GM20000 (cell line): ENCODE data around the gene WDFY2.

ENCODE experiments used
- DNase-seq: peaks from one replicate; pipeline ENCODE4 v3.0.0; 2012; ENCODE audit warnings: low spot score
- TF ChIP-seq, protein P1 (sequence below): IDR thresholded peaks from 2 replicates; pipeline ENCODE4 v1.5.1; 2012; ENCODE audit warnings: mild to moderate bottlenecking, control low read depth; ENCODE audit errors: extremely low read depth, missing control alignments

Gene WDFY2

DNA sequence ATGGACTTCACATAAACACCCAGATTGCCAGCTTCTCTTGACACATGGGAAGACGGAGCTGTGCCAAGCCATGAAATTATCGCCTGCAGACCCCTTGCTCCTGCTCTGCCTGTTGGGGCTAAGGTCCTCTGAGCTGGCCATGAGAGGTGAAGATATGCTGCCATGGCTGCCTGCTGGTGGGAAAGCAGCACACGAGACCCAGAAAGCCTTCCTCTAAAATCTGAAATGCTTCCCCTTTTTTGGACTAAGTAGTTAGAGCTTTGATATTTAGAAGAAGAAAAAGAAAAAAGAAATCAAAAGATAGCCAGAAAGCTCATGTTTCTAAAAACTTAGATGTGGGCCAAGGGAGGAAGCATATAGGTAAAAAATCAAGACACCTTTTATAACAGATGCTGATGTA lies 11.2 kb downstream of the WDFY2 start:
- DNase-seq: no peak

DNA sequence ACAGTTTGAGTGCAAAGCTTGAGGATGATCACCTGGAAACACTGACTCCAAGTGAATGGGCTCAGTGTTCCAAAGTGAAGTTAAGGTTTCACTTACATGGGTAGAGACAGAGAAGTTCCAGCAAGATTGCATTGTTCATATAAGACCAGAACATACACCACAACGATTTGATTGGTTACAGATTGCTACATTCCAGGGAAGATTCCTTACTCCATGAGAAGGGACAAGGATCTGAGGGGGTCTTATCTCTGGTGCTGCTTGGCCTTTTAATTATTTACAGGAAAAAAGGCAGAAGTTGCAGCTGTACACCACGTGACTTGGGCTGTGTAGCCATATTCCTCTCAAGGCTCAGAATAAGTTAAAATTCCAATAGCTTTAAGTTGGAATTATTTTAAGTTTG lies 12.3 kb downstream of the WDFY2 start:
- no peak for DNase-seq
- TF ChIP-seq, protein P1, sequence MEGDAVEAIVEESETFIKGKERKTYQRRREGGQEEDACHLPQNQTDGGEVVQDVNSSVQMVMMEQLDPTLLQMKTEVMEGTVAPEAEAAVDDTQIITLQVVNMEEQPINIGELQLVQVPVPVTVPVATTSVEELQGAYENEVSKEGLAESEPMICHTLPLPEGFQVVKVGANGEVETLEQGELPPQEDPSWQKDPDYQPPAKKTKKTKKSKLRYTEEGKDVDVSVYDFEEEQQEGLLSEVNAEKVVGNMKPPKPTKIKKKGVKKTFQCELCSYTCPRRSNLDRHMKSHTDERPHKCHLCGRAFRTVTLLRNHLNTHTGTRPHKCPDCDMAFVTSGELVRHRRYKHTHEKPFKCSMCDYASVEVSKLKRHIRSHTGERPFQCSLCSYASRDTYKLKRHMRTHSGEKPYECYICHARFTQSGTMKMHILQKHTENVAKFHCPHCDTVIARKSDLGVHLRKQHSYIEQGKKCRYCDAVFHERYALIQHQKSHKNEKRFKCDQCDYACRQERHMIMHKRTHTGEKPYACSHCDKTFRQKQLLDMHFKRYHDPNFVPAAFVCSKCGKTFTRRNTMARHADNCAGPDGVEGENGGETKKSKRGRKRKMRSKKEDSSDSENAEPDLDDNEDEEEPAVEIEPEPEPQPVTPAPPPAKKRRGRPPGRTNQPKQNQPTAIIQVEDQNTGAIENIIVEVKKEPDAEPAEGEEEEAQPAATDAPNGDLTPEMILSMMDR: no peak

More for the DNA sequence above, 11.2 kb downstream of the WDFY2 start:
- TF ChIP-seq, protein P1: no peak

DNA sequence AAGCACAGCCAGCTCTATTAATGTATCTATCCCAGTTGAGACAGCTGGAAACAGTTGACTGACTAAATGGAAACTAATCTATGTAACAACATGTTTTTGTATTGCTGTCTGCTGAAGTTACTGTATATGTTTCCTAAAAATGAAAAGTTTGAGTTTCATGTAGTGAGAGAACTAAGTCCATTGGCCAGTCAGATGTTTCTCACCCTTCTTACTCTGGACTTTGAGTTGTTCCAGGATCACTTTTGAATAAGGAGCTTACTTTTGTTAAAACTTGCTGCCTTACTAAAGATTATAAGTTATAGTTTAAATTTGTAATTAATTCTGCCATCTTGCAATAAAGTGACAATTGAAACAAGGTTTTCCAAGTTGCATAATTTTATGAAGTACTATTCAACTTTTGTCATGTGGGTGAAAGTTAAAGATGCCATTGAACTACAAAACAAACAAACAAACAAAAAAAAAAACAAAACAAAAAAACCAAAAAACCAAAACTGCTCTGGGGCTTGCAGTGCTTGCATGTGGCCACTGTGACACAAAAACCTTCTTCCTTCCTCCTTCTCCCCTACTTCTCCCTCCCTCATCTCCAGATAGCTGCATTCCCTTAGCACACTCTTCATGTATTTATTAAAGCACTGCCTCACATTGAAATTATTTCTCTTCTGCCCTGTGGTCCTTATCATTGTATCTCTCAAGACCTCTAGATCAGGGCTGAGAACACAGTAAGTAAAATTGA lies 15.3 kb downstream of the WDFY2 start:
- DNase-seq: no peak

DNA sequence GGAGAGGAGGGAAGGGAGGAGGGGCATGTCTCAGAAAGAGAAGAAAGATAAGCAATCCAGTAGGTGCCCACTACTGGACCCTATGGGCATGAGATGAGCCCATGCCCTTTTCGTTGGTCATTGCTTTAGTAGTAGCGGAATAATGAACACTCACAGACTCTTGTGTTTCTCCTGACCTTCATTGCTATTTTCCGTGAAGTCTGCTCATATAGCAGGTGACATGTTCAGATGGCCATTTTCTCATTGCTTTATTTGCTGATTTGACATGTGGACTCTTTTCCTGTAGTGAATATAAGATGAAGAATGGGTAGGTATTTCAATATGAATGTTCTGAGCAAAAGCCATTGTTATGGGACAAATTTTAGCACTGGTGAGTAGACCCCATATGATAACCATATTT lies 16.4 kb downstream of the WDFY2 start:
- TF ChIP-seq, protein P1: no peak

More for the DNA sequence above, 15.3 kb downstream of the WDFY2 start:
- TF ChIP-seq, protein P1: no peak

DNA sequence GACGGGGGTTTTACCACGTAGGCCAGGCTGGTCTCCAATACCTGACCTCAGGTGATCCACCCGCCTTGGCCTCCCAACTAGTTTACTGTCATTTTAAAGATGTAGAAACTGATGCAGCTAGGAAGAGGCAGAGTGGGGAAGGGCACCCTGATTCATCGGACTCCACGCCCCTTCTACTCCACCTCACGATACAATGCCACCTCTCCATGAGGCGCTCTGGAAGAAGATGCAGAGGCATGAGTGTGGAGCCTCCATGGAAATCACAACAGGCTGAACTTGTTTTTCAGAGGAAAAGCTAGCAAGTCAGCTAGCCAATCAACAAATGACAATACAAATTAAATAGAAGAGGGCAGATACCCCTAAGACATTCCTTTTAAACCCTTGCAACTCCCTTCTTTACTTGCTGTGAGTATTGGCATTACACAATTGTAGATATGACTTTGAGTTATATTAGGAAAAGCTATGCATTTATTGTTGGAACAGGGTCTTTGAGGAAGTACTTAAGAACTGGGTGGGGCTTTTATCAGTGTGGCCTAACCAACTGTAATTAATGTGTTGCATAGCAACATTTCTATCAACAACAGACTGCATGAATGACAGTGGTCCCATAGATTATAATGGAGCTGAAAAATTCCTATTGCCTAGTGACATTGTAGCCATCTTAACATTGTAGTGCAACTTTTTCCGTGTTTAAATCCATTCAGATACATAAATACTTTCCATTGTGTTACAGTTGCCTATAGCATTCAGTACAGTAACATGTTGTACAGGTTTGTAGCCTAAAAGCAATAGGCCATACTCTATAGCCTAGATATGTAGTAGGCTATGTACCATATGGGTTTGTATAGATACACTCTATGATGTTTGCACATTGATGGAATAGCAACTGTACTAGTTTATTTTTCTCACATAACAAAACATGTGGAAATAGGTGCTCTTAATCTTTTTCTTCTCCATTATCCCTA lies 17.6 kb downstream of the WDFY2 start:
- TF ChIP-seq, protein P1: no peak
- no peak for DNase-seq

More for the DNA sequence above, 16.4 kb downstream of the WDFY2 start:
- DNase-seq: no peak

DNA sequence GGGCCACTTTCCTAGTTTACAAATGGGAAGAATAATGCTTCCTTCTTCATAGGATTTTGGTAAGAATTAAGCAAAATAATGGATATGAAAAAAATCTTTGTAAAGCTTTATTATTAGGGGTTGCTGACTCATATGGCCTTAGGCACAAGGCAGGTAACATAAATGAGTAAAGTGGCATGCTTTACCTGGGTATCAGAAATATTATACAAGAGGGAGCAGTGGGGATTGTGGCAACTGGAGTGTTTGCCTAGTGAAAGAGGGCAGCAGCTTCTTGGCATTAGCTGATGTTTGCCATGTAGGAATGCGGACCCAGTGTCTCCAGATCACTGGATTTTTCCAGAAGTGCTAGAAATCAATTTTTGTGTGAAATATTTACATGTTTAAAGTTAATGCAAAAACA lies 19.5 kb downstream of the WDFY2 start:
- no peak for DNase-seq
- TF ChIP-seq, protein P1: no peak

DNA sequence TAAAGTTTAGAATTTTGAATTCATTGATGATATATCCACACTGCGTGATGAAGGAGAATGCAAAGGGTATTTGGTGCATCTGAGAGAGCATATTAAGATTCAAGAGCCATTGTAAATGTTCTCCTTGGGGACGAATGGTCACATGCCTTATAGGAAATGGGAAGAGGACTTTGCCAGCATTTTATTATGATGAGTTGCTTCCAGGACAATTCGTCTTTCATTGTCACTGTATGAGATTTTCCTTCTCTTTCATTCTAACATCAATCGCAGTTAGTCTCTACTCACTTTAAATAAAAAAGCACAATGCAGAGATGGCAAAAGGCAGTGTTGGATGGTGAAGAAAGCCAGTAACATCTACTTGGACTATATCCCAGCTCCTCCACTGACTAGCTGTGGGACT lies 21.4 kb downstream of the WDFY2 start:
- TF ChIP-seq, protein P1: no peak
- no peak for DNase-seq
